A549 (cell line): Measurements from ENCODE around the gene KLHL29. TPM values are rescaled to one million over a fixed set of nuclear protein-coding genes. Genes with fewer than 3 reads are reported as not detected.

ENCODE experiments used
- ATAC-seq, 2 experiments: fragments of 200-7000 bp in 1 of 2; fragments of >200 bp in 1 of 2; cut with Nextera tagmentation in 1 of 2; cut with Tn5 transposase in 1 of 2; 3 replicates each; pipeline versions ENCODE4 v1.8.0 to v1.9.1; 2018 to 2020; ENCODE audit warnings: mild to moderate bottlenecking in 1 of 2, moderate library complexity in 1 of 2
- CTCF ChIA-PET: fragments of 300-600 bp; sonication (Branson Sonifier 250); formaldehyde crosslinking; extraction: SDS; loops from one replicate; lab custom pipeline; 2021; ENCODE audit warnings: antibody characterized with exemption, inconsistent platforms; lab: Yijun Ruan, JAX
- POLR2A ChIA-PET: fragments of 350-600 bp; formaldehyde crosslinking; extraction: SDS; loops from one replicate; lab custom pipeline; 2021; ENCODE audit warnings: antibody characterized with exemption, inconsistent platforms; lab: Yijun Ruan, JAX
- DNase-seq, 2 experiments: peaks; one replicate each; pipeline versions ENCODE4 v3.0.0 to v3.0.0-alpha.2; 2011 to 2016; ENCODE audit warnings: low read depth in 1 of 2, low spot score in 1 of 2
- FAIRE-seq: peaks from 2 replicates; lab custom pipeline; 2011; peaks lifted over from hg19 to GRCh38; lab: Jason Lieb, UNC
- H3K27ac ChIP-seq, 2 experiments: fragments of >200 bp; sonication (Bioruptor Twin); formaldehyde crosslinking; 3 replicates each; pipeline ENCODE4 v1.5.1; 2016 to 2017
- H3K4me1 ChIP-seq: fragments of >200 bp; sonication (Bioruptor Twin); formaldehyde crosslinking; 3 replicates; pipeline ENCODE4 v1.6.1; 2016
- H3K4me2 ChIP-seq: fragments of >200 bp; sonication (Bioruptor Twin); formaldehyde crosslinking; 3 replicates; pipeline ENCODE4 v1.6.1; 2016
- H3K4me3 ChIP-seq: fragments of >200 bp; sonication (Bioruptor Twin); formaldehyde crosslinking; 3 replicates; pipeline ENCODE4 v1.5.1; 2016
- H3K9me3 ChIP-seq: fragments of >200 bp; sonication (Bioruptor Twin); formaldehyde crosslinking; 3 replicates; pipeline ENCODE4 v1.6.1; 2016
- CBX2 ChIP-seq: fragments of 200-600 bp; sonication (generic); IDR thresholded peaks from 2 replicates; pipeline ENCODE4 v1.6.1; 2016; ENCODE audit warnings: low read depth, mild to moderate bottlenecking, borderline replicate concordance
- CBX8 ChIP-seq: fragments of 200-600 bp; sonication (generic); IDR thresholded peaks from 2 replicates; pipeline ENCODE4 v1.6.1; 2016
- CEBPB ChIP-seq, 2 experiments: fragments of >200 bp in 1 of 2; sonication (Bioruptor Twin) in 1 of 2; formaldehyde crosslinking in 1 of 2; IDR thresholded peaks; 2 replicates each; pipeline ENCODE4 v1.6.1; 2012 to 2016
- CHD2 ChIP-seq: fragments of 150-350 bp; IDR thresholded peaks from 2 replicates; pipeline ENCODE4 v1.6.1; 2014; ENCODE audit warnings: low read length; ENCODE audit not compliant: partially characterized antibody
- CHD4 ChIP-seq: fragments of 200-600 bp; sonication (generic); IDR thresholded peaks from 2 replicates; pipeline ENCODE4 v1.6.1; 2016; ENCODE audit warnings: antibody characterized with exemption, mild to moderate bottlenecking, borderline replicate concordance
- GATA3 ChIP-seq: IDR thresholded peaks from 2 replicates; pipeline ENCODE4 v1.6.1; 2012; ENCODE audit warnings: borderline replicate concordance
- HOXA7 ChIP-seq: fragments of 250-450 bp; sonication (Bioruptor Pico); IDR thresholded peaks from 2 replicates; pipeline ENCODE4 v1.5.0; 2020; ENCODE audit warnings: mild to moderate bottlenecking, moderate library complexity
- HOXB13 ChIP-seq: fragments of 250-450 bp; sonication (Bioruptor Pico); IDR thresholded peaks from 2 replicates; pipeline ENCODE4 v1.5.0; 2020; ENCODE audit warnings: low read depth, mild to moderate bottlenecking, moderate library complexity
- JUN ChIP-seq, 2 experiments: fragments of >200 bp; sonication (Bioruptor Twin); formaldehyde crosslinking; IDR thresholded peaks; 2 replicates in 1 of 2; 3 replicates in 1 of 2; pipeline ENCODE4 v1.6.1; 2016 to 2017
- KDM1A ChIP-seq: fragments of 200-600 bp; sonication (generic); IDR thresholded peaks from 2 replicates; pipeline ENCODE4 v1.6.1; 2016; ENCODE audit warnings: low read depth, mild to moderate bottlenecking
- KDM5A ChIP-seq: fragments of 200-600 bp; sonication (generic); IDR thresholded peaks from 2 replicates; pipeline ENCODE4 v1.6.1; 2016; ENCODE audit warnings: antibody characterized with exemption, mild to moderate bottlenecking
- MYC ChIP-seq: IDR thresholded peaks from 2 replicates; pipeline ENCODE4 v1.6.1; 2012; ENCODE audit warnings: mild to moderate bottlenecking, inconsistent platforms, low read length, improper control_type of control experiment, borderline replicate concordance
- RCOR1 ChIP-seq: fragments of 150-350 bp; IDR thresholded peaks from 2 replicates; pipeline ENCODE4 v1.6.1; 2014; ENCODE audit warnings: antibody characterized with exemption, low read length, low read depth
- RFX5 ChIP-seq: fragments of 450-650 bp; IDR thresholded peaks from 2 replicates; pipeline ENCODE4 v1.7.1; 2014; ENCODE audit warnings: antibody characterized with exemption, mild to moderate bottlenecking, moderate library complexity
- RNF2 ChIP-seq: fragments of 200-600 bp; sonication (generic); IDR thresholded peaks from 2 replicates; pipeline ENCODE4 v1.6.1; 2016; ENCODE audit warnings: low read depth, mild to moderate bottlenecking, antibody characterized with exemption, moderate library complexity, borderline replicate concordance
- SMC3 ChIP-seq: fragments of >200 bp; sonication (Bioruptor Twin); formaldehyde crosslinking; IDR thresholded peaks from 3 replicates; pipeline ENCODE4 v1.6.1; 2018; ENCODE audit warnings: inconsistent platforms
- SREBF2 ChIP-seq: fragments of 450-650 bp; IDR thresholded peaks from 2 replicates; pipeline ENCODE4 v1.6.1; 2014; ENCODE audit warnings: mild to moderate bottlenecking, moderate library complexity
- TP53 ChIP-seq: fragments of 250-450 bp; sonication (Bioruptor Pico); IDR thresholded peaks from 2 replicates; pipeline ENCODE4 v1.5.0; 2021; ENCODE audit warnings: mild to moderate bottlenecking, moderate library complexity
- ZC3H11A ChIP-seq: fragments of 450-650 bp; IDR thresholded peaks from 2 replicates; pipeline ENCODE4 v1.6.1; 2014; ENCODE audit warnings: antibody characterized with exemption, mild to moderate bottlenecking
- ZFP36 ChIP-seq: fragments of 450-650 bp; IDR thresholded peaks from 2 replicates; pipeline ENCODE4 v1.6.1; 2014; ENCODE audit warnings: borderline replicate concordance; ENCODE audit not compliant: partially characterized antibody
- WGBS: methylation state at CpG from one replicate; pipeline ENCODE4 v1.1.6; 2017; ENCODE audit errors: missing lambda C conversion rate; 5-methylcytosine and 5-hydroxymethylcytosine counted together
- polyA plus RNA-seq, 4 experiments: library from polyadenylated mRNA; depleted of rRNA in 3 of 4; stranded (reverse); fragments of >200 nt; fragmentation: RNase III in 1 of 4; extraction: RNeasy Plus Mini Kit Qiagen cat#74134 plus additional on column Dnase treatment in 1 of 4; gene quantifications; 2 replicates in 3 of 4; 3 replicates in 1 of 4; pipeline ENCODE4 v1.2.3, GENCODE V29; 2011 to 2017
- TF ChIP-seq, protein P1 (sequence below): IDR thresholded peaks from 2 replicates; pipeline ENCODE4 v1.6.1; 2012
- TF ChIP-seq, protein P2 (sequence below): fragments of >200 bp; sonication (Bioruptor Twin); formaldehyde crosslinking; IDR thresholded peaks from 2 replicates; pipeline ENCODE4 v1.6.1; 2016
- TF ChIP-seq, protein P3 (sequence below): fragments of 200-600 bp; sonication (generic); IDR thresholded peaks from 2 replicates; pipeline ENCODE4 v1.6.1; 2016; ENCODE audit warnings: antibody characterized with exemption, mild to moderate bottlenecking, moderate library complexity
- TF ChIP-seq, protein P4 (sequence below): fragments of 250-450 bp; sonication (Bioruptor Pico); IDR thresholded peaks from 2 replicates; pipeline ENCODE4 v1.5.0; 2021; ENCODE audit warnings: mild to moderate bottlenecking, moderate library complexity, borderline replicate concordance
- TF ChIP-seq, protein P5 (sequence below): IDR thresholded peaks from 2 replicates; pipeline ENCODE4 v1.6.1; 2012; ENCODE audit warnings: low read depth, borderline replicate concordance

The KLHL29 gene
- polyA plus RNA-seq, 2 of the 4 experiments (the other 2 are of a cell fraction) = 1.3 to 2.5 TPM

DNA sequence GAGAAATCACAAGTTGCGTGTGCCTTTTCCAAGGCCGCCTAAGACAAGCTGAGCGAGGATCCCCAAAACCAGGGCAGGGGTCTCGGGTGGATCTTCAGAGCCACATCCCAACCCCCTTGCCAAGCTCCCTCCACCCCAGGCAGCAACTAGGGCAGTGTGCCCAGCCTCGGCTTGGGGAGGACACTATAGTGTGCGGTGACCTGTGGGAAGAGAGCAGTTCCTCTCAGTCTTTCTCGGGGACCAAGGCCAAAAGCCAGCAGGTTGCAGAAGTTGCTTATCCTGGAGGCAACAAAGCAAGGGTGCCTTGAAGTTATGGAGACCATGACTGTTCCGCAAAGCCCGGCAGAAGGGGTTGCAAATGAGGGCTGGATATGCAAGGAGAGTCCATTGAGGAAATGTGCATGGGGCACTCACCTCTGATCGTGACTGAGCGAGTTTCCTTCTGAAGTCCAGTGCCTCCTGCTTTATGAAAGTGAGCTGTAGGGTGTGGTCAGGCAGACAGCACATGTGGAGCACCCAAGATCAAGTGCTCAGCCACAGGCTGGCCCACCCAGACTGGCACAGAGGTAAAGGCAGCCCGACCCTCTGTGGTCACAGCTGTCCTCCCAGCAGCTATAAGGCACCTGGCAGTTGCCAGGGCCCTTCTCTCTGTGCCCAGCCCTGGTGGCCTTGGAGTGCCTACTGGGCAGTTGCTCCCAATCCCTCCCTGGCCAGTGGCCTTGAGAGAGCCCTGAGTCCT lies 281.4 kb downstream of the KLHL29 start:
- no peak for TF ChIP-seq JUN (IDR thresholded peaks at IDR 0.05)
- Histone ChIP-seq H3K4me2 (no peak overlapping the region), H3K9me3 (no peaks in the 10 kb centered on the region), H3K4me3 (no peak overlapping the region), H3K4me1 (no peaks in the 10 kb centered on the region), H3K27ac (no peak overlapping the region)
- CTCF ChIA-PET = interaction anchor here (0.5 to 1.8 kb wide), 4 partner anchors 11 to 49 kb away, joined by 3 to 6 read pairs (median 3); no protein-coding TSS in a partner anchor
- DNase-seq (no peak), ATAC-seq (no peak), FAIRE-seq (no peak)
- POLR2A ChIA-PET = no interaction called here
- 65% methylated on average over 12 of the region's 12 CpGs for WGBS

DNA sequence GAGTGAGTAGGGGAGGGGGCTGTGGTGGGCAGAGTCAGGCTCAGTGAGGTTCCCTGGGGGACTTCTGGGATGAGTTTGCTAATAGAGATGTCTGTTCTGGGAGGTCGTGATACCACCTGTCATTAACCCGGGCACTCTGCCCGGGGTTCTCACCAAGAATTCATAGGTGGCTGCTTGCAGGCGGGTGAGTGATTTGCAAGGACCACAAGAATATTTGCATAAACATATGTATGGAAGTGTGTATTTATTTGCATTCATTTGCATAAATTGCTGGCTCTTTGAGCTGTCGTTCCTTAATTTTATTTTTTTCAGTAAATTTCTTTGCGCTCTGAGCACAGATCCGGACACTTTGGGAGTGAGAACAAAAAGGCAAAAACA lies 282.0 kb downstream of the KLHL29 start:
- WGBS = 84% methylated on average over 7 of the region's 7 CpGs
- Histone ChIP-seq H3K4me3 (no peak overlapping the region), H3K4me2 (no peak overlapping the region), H3K27ac (no peak overlapping the region), H3K4me1 (no peaks in the 10 kb centered on the region), H3K9me3 (no peaks in the 10 kb centered on the region)
- no peak for DNase-seq
- no peak for TF ChIP-seq KDM1A
- TF ChIP-seq KDM5A = no peak
- TF ChIP-seq, protein P1, sequence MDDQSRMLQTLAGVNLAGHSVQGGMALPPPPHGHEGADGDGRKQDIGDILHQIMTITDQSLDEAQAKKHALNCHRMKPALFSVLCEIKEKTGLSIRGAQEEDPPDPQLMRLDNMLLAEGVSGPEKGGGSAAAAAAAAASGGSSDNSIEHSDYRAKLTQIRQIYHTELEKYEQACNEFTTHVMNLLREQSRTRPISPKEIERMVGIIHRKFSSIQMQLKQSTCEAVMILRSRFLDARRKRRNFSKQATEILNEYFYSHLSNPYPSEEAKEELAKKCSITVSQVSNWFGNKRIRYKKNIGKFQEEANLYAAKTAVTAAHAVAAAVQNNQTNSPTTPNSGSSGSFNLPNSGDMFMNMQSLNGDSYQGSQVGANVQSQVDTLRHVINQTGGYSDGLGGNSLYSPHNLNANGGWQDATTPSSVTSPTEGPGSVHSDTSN = no peak
- no peak for ATAC-seq
- ChIA-PET POLR2A (no interaction called here), CTCF (interaction anchor here (0.5 kb wide), 1 partner anchor 17 kb away, joined by 3 read pairs; no protein-coding TSS in a partner anchor)
- no peak for FAIRE-seq

DNA sequence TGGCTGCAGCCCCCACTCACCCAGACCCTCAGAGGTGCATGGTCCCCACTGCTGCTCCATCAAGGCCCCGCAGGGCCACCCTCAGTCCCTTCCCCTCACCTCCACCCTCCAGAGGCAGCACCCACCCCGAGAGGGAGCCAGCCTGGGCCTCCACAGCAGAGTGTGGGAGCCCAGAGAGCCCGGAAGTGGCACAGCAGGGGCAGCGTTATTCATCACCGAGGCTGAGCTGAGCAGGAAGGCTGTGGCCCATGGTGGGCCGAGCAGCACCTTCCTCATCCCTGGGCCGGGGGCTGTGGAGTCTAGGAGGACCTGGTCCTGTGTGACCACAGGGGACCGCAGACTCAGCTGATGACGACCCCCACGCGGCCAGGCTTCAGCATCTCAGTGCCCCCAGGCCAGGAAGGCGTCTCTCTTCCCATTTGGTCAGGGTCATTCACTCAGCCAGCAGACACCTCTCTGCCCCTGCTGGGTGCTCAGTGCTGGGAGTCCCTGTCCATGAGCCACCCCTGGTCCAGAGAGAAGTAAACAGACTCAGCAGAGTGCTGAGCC lies 283.9 kb downstream of the KLHL29 start:
- CTCF ChIA-PET = no interaction called here

DNA sequence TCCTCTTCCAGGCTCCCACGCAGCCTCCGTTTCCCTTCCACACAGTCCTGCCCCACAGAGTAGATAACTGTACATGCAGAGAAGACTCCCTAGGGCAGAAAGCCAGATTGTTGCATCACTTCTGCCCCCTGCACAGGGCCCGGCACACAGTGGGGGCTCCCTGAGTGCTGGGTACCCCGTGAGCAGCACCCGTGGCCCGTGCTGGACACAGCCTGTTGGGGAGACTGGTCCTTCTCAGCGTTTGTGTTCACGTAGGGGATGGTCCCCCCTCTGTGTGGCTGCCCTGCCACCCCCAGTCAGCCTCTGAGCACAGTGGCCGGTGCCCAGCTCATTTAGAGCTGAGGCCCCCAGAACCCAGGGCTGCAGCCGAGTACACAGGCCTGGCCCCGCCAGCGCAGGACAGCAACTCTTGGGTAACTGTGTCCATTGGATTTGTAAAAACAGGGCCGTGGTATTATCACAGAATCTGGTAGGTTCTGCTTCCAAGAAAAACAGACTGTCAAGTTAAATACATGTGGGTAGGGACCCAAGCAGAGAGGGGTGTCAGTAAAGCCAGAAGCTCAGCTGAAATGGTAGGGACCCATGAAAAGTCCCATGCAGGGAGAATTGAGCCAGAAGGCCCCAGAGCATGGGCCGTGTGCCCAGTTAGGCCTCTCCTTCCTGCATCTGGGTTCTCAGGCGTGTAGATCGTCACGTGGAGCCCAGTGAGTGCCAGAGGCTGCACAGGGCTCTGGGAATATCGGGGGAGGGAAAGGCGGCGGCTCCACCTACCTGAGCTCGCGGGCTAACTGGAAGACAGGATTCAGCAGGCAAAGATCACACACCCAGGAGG lies 284.6 kb downstream of the KLHL29 start:
- WGBS = 86% methylated on average over 17 of the region's 22 CpGs
- FAIRE-seq = no peak
- H3K9me3 ChIP-seq = no peaks in the 10 kb centered on the region
- no peak for ATAC-seq
- H3K4me1 ChIP-seq = no peaks in the 10 kb centered on the region
- H3K4me2 ChIP-seq = no peak overlapping the region
- POLR2A ChIA-PET = no interaction called here
- H3K4me3 ChIP-seq = no peak overlapping the region
- no peak overlapping the region for H3K27ac ChIP-seq
- DNase-seq = no peak
- CTCF ChIA-PET = no interaction called here
- TF ChIP-seq CHD4 (no peak), TP53 (no peak), MYC (no peak), RNF2 (no peak), ZC3H11A (no peak)
- TF ChIP-seq, protein P2, sequence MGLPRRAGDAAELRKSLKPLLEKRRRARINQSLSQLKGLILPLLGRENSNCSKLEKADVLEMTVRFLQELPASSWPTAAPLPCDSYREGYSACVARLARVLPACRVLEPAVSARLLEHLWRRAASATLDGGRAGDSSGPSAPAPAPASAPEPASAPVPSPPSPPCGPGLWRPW = no peak
- TF ChIP-seq, protein P3, sequence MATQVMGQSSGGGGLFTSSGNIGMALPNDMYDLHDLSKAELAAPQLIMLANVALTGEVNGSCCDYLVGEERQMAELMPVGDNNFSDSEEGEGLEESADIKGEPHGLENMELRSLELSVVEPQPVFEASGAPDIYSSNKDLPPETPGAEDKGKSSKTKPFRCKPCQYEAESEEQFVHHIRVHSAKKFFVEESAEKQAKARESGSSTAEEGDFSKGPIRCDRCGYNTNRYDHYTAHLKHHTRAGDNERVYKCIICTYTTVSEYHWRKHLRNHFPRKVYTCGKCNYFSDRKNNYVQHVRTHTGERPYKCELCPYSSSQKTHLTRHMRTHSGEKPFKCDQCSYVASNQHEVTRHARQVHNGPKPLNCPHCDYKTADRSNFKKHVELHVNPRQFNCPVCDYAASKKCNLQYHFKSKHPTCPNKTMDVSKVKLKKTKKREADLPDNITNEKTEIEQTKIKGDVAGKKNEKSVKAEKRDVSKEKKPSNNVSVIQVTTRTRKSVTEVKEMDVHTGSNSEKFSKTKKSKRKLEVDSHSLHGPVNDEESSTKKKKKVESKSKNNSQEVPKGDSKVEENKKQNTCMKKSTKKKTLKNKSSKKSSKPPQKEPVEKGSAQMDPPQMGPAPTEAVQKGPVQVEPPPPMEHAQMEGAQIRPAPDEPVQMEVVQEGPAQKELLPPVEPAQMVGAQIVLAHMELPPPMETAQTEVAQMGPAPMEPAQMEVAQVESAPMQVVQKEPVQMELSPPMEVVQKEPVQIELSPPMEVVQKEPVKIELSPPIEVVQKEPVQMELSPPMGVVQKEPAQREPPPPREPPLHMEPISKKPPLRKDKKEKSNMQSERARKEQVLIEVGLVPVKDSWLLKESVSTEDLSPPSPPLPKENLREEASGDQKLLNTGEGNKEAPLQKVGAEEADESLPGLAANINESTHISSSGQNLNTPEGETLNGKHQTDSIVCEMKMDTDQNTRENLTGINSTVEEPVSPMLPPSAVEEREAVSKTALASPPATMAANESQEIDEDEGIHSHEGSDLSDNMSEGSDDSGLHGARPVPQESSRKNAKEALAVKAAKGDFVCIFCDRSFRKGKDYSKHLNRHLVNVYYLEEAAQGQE = no peak
- TF ChIP-seq, protein P4, sequence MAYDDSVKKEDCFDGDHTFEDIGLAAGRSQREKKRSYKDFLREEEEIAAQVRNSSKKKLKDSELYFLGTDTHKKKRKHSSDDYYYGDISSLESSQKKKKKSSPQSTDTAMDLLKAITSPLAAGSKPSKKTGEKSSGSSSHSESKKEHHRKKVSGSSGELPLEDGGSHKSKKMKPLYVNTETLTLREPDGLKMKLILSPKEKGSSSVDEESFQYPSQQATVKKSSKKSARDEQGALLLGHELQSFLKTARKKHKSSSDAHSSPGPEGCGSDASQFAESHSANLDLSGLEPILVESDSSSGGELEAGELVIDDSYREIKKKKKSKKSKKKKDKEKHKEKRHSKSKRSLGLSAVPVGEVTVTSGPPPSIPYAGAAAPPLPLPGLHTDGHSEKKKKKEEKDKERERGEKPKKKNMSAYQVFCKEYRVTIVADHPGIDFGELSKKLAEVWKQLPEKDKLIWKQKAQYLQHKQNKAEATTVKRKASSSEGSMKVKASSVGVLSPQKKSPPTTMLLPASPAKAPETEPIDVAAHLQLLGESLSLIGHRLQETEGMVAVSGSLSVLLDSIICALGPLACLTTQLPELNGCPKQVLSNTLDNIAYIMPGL (CRISPR knock-in tag) = no peak

More for the DNA sequence above, 283.9 kb downstream of the KLHL29 start:
- H3K4me3 ChIP-seq = no peak overlapping the region
- TF ChIP-seq CHD4 (no peak), SMC3 (no peak), CEBPB (IDR thresholded peaks at IDR 0.05) (no peak), ZFP36 (no peak), CBX2 (no peak), SREBF2 (no peak), GATA3 (no peak), RCOR1 (no peak), HOXA7 (no peak), KDM1A (no peak), CHD2 (no peak), HOXB13 (CRISPR knock-in tag) (no peak), MYC (no peak), CBX8 (no peak), RNF2 (no peak), ZC3H11A (no peak), RFX5 (no peak)
- TF ChIP-seq, protein P5, sequence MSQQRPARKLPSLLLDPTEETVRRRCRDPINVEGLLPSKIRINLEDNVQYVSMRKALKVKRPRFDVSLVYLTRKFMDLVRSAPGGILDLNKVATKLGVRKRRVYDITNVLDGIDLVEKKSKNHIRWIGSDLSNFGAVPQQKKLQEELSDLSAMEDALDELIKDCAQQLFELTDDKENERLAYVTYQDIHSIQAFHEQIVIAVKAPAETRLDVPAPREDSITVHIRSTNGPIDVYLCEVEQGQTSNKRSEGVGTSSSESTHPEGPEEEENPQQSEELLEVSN = no peak
- WGBS = 65% methylated on average over 10 of the region's 12 CpGs
- no peaks in the 10 kb centered on the region for H3K4me1 ChIP-seq
- no peaks in the 10 kb centered on the region for H3K9me3 ChIP-seq
- no peak for DNase-seq
- H3K27ac ChIP-seq = no peak overlapping the region
- POLR2A ChIA-PET = no interaction called here
- no peak for FAIRE-seq
- H3K4me2 ChIP-seq = no peak overlapping the region
- no peak for ATAC-seq
